ENCODE results near the gene RAPGEF1.

RAPGEF1 gene

GRCh38 chr9:131747352-131747751 is 7.5 kb upstream of the RAPGEF1 start:
- DNase-seq (ENCODE audit: low read depth in 3 of 3): no peak

- no peak for DNase-seq (ENCODE audit: low read depth in 3 of 3)
Observed at GRCh38 chr9:131745610-131746009, 5.7 kb upstream of the RAPGEF1 start.

GRCh38 chr9:131744720-131745201 is 4.9 kb upstream of the RAPGEF1 start:
- no peak for DNase-seq (ENCODE audit: low read depth in 3 of 3)

GRCh38 chr9:131744171-131744719 is 4.4 kb upstream of the RAPGEF1 start:
- DNase-seq (ENCODE audit: low read depth in 3 of 3): no peak

GRCh38 chr9:131743501-131743900 is 3.6 kb upstream of the RAPGEF1 start:
- no peak for DNase-seq (ENCODE audit: low read depth in 3 of 3)

GRCh38 chr9:131743096-131743495 is 3.2 kb upstream of the RAPGEF1 start:
- no peak for DNase-seq (ENCODE audit: low read depth in 3 of 3)

- DNase-seq (ENCODE audit: low read depth in 3 of 3): no peak
Observed at GRCh38 chr9:131740898-131741297, 1.0 kb upstream of the RAPGEF1 start.

GRCh38 chr9:131739133-131739958 is 530 bp downstream of the RAPGEF1 start:
- peak in 1 of 3 experiments; percentile 41 for DNase-seq (ENCODE audit: low read depth in 3 of 3)

GRCh38 chr9:131738293-131739132 is 1.4 kb downstream of the RAPGEF1 start:
- no peak for DNase-seq (ENCODE audit: low read depth in 3 of 3)

GRCh38 chr9:131737426-131737825 is 2.5 kb downstream of the RAPGEF1 start:
- DNase-seq (ENCODE audit: low read depth in 3 of 3): no peak

GRCh38 chr9:131736431-131736830 is 3.4 kb downstream of the RAPGEF1 start:
- DNase-seq (ENCODE audit: low read depth in 3 of 3): no peak

GRCh38 chr9:131735238-131736128 is 4.4 kb downstream of the RAPGEF1 start:
- DNase-seq (ENCODE audit: low read depth in 3 of 3): no peak

GRCh38 chr9:131734781-131735180 is 5.1 kb downstream of the RAPGEF1 start:
- DNase-seq (ENCODE audit: low read depth in 3 of 3): no peak

GRCh38 chr9:131734165-131734610 is 5.7 kb downstream of the RAPGEF1 start:
- peak in 1 of 3 experiments; percentile 36 for DNase-seq (ENCODE audit: low read depth in 3 of 3)

- peak in 1 of 3 experiments; percentile 29 for DNase-seq (ENCODE audit: low read depth in 3 of 3)
Observed at GRCh38 chr9:131733541-131734061, 6.3 kb downstream of the RAPGEF1 start.

GRCh38 chr9:131732636-131733289 is 7.1 kb downstream of the RAPGEF1 start:
- no peak for DNase-seq (ENCODE audit: low read depth in 3 of 3)

GRCh38 chr9:131732061-131732526 is 7.8 kb downstream of the RAPGEF1 start:
- no peak for DNase-seq (ENCODE audit: low read depth in 3 of 3)

- no peak for DNase-seq (ENCODE audit: low read depth in 3 of 3)
Observed at GRCh38 chr9:131731644-131732043, 8.2 kb downstream of the RAPGEF1 start.

GRCh38 chr9:131731237-131731636 is 8.6 kb downstream of the RAPGEF1 start:
- DNase-seq (ENCODE audit: low read depth in 3 of 3): no peak

GRCh38 chr9:131728961-131729360 is 10.9 kb downstream of the RAPGEF1 start:
- peak; percentile 41 to 57 (median 51) for DNase-seq (ENCODE audit: low read depth in 3 of 3)

Measured in stimulated activated CD4-positive, alpha-beta T cell treated with anti-CD3 and anti-CD28 coated beads, TNF-alpha, amount 100 ng/mL, for 24 hours (primary cell).